ENCODE measurements around the gene MAX.

Gene MAX

DNA sequence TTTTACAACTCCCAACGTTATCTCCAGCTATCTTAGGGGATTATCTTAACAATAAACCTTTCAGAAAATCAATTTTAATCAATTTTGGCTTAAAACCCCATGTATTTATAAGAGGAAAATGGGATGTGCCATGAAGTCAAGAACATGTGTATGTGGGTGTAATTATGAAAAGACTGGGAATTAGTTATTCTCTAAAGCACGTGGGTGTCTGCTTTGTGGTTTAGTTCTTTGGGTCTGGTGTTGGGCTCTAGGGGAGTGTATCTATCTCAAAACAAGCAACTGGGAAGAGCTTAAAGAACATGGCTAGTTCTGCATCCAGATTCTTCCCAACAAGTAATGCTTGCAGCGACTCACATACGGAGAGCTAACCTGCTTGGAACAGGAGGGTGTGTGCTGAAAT is 40.1 kb upstream of the MAX start:
- CTCF ChIA-PET, result no interaction called here
- H3K27ac ChIP-seq, result no peak overlapping the region
- TF ChIP-seq, protein P1, sequence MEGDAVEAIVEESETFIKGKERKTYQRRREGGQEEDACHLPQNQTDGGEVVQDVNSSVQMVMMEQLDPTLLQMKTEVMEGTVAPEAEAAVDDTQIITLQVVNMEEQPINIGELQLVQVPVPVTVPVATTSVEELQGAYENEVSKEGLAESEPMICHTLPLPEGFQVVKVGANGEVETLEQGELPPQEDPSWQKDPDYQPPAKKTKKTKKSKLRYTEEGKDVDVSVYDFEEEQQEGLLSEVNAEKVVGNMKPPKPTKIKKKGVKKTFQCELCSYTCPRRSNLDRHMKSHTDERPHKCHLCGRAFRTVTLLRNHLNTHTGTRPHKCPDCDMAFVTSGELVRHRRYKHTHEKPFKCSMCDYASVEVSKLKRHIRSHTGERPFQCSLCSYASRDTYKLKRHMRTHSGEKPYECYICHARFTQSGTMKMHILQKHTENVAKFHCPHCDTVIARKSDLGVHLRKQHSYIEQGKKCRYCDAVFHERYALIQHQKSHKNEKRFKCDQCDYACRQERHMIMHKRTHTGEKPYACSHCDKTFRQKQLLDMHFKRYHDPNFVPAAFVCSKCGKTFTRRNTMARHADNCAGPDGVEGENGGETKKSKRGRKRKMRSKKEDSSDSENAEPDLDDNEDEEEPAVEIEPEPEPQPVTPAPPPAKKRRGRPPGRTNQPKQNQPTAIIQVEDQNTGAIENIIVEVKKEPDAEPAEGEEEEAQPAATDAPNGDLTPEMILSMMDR (conservative IDR thresholded peaks at IDR 0.05; ENCODE audit: low read depth), result no peak
- no peak for DNase-seq (ENCODE audit: low spot score)
- POLR2A ChIA-PET (ENCODE audit: low non-redundant PET), result no interaction called here

DNA sequence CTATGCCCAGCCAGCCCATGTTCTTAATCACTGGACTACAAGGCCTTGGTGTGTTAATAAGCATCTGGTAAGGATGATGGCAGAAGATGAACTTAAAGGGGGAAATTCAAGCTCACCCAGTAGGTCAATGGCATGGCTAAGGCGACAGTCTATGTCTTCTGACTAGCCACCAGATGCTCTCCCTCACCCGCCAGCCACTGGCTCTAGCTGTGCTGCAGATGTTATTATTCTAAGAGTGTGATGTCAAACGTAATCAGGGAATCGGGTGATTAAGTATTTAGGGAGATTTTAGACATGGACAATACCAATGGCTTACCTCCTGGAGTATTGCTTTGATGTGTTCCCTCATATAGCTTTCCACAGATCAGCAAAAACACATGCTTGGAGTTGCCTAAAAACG is 39.2 kb upstream of the MAX start:
- POLR2A ChIA-PET (ENCODE audit: low non-redundant PET), result no interaction called here
- no peak overlapping the region for H3K27ac ChIP-seq

DNA sequence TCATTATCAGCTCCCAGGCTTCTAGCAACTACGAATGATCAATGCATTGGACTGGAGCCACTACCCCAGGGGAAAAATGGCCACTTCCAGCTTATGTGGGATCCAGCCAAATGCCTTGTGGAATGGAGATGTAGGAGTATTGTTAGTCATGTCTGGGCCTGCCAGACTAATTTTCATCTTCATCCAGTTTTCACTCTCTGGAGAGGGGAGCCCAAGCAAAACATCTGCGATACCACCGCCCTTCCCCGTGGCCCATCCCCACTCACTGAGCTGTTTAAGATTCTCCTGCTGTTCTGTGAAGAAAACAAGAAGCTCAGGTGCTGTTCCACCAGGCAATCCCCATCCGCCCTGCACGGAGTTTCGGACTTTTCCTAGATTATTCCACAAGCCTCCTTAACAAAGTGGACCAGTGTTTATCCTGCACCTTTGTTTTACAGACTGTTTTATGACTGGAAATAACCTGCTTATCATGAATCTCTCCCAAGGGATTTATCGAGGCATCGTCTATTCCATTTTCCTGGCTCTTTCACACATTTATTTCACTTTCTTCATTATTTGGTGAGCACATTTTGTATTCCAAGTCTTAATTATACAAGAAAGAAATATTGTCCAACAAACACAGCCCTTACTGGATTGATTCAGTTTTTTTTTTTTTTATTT is 35.5 kb upstream of the MAX start:
- CTCF ChIA-PET, result no interaction called here
- POLR2A ChIA-PET (ENCODE audit: low non-redundant PET), result no interaction called here
- no peak overlapping the region for H3K27ac ChIP-seq
- peak; percentile 34 for DNase-seq (ENCODE audit: low spot score)
- TF ChIP-seq, protein P1 (conservative IDR thresholded peaks at IDR 0.05; ENCODE audit: low read depth), result no peak

More for the DNA sequence above, 39.2 kb upstream of the MAX start:
- CTCF ChIA-PET, result interaction anchor here (0.6 kb wide), 1 partner anchor 577 kb away, joined by 3 read pairs; no protein-coding TSS in a partner anchor
- DNase-seq (ENCODE audit: low spot score), result no peak
- TF ChIP-seq, protein P1 (conservative IDR thresholded peaks at IDR 0.05; ENCODE audit: low read depth), result no peak

DNA sequence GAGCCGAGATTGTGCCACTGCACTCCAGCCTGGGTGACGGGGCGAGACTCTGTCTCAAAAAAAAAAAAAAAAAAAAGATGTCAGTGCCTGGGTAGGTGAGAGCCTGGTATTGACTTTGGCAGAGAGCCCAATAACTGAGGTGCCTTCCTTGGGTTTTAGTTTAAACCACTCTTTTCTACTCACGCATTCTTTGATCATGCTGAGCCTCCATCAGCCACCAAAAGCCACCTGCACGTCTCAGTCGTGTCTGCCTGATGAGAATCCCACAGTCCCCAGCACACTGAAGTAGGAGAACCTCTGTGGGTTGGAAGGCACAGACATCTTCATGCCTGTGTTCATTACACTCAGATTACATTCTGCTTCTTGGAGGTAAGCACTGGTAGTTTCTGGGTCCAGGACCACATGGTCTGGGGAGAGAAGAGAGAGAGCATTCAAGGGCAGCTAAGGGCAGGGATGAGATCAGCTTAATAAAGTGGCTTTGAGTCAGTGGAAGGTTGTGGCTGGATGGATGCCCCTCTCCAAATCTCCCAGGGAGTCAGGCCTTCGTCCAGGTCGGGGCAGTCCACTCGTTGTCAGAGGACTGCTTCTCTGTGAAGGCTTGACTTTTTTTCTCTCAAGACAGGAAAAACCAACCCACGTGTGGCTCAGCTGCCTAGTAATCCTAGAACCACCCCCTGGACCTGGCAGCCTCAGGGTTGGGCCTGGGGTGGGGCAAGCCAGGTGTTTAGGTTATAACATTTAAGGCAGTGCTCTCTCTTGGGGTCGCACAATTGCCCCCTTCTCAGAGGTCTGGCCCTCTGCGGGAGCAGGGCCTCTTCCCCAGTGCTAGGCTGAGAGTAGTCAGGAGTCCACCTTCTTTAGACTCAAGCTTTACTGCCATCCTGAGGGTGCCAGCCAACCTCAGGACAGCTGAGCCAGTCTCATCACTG is 32.6 kb upstream of the MAX start:
- ChIA-PET CTCF (interaction anchor here (0.7 kb wide), 1 partner anchor 30 kb away, joined by 3 read pairs; no protein-coding TSS in a partner anchor), POLR2A (ENCODE audit: low non-redundant PET) (no interaction called here)
- TF ChIP-seq, protein P1 (conservative IDR thresholded peaks at IDR 0.05; ENCODE audit: low read depth), result no peak
- no peak overlapping the region for H3K27ac ChIP-seq
- DNase-seq (ENCODE audit: low spot score), result no peak

DNA sequence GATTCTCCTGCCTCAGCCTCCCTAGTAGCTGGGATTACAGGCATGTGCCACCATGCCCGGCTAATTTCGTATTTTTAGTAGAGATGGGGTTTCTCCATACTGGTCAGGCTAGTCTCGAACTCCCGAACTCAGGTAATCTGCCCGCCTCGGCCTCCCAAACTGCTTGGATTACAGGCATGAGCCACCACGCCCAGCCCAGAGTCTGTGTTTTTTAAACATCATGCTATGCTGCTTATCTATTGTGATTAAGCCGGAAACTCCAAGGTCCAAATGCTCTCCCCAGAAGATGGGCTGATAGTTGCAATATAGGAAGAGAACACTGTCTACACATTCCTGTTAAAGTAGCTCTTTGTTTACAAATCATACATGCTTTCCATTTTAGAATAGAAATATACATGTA is 30.5 kb upstream of the MAX start:
- TF ChIP-seq, protein P1 (conservative IDR thresholded peaks at IDR 0.05; ENCODE audit: low read depth), result no peak
- no peak overlapping the region for H3K27ac ChIP-seq
- ChIA-PET POLR2A (ENCODE audit: low non-redundant PET) (no interaction called here), CTCF (no interaction called here)
- no peak for DNase-seq (ENCODE audit: low spot score)

DNA sequence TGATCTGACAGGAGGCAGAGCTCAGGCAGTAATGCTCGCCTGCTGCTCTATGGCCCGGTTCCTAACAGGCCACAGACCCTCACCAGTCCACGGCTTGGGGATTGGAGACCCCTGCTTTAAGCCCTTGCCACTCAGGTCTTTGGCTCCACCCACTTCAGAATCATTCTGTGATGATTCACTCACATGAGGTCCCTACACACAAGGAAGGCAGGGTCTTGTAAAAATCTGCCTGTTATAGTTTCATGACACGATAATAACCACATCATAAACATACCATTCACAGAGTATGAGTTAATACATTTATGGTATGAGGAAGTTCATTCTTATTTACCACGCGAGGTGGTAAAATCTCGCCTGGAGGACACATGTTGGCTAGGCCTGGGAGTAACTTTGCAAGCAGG is 29.0 kb upstream of the MAX start:
- CTCF ChIA-PET, result no interaction called here
- H3K27ac ChIP-seq, result no peak overlapping the region
- POLR2A ChIA-PET (ENCODE audit: low non-redundant PET), result no interaction called here
- TF ChIP-seq, protein P1 (conservative IDR thresholded peaks at IDR 0.05; ENCODE audit: low read depth), result no peak
- peak; percentile 41 for DNase-seq (ENCODE audit: low spot score)
